SHP77 (cell line): Measurements from ENCODE around the gene SMIM1.

Experiments used
- DNase-seq, 2 experiments: peaks; one replicate each; lab custom pipeline; 2025; lab: John Stamatoyannopoulos, UW

SMIM1 gene

GRCh38 chr1:3777078-3777547 lies 4.6 kb downstream of the SMIM1 start:
- no peak for DNase-seq

- DNase-seq: no peak
Measured at GRCh38 chr1:3777647-3778589, 5.4 kb downstream of the SMIM1 start.

GRCh38 chr1:3778590-3779264 lies 6.2 kb downstream of the SMIM1 start:
- DNase-seq: no peak

- no peak for DNase-seq
Measured at GRCh38 chr1:3779265-3779911, 6.8 kb downstream of the SMIM1 start.

GRCh38 chr1:3779912-3780416 lies 7.4 kb downstream of the SMIM1 start:
- no peak for DNase-seq

GRCh38 chr1:3780901-3781300 lies 8.4 kb downstream of the SMIM1 start:
- no peak for DNase-seq

GRCh38 chr1:3783651-3784474 lies 11.3 kb downstream of the SMIM1 start:
- no peak for DNase-seq

GRCh38 chr1:3785045-3785444 lies 12.5 kb downstream of the SMIM1 start:
- no peak for DNase-seq

- DNase-seq: no peak
Measured at GRCh38 chr1:3785456-3786157, 13.1 kb downstream of the SMIM1 start.

- no peak for DNase-seq
Measured at GRCh38 chr1:3786468-3787348, 14.2 kb downstream of the SMIM1 start.

GRCh38 chr1:3787349-3787715 lies 14.8 kb downstream of the SMIM1 start:
- DNase-seq: no peak

GRCh38 chr1:3787745-3788605 lies 15.4 kb downstream of the SMIM1 start:
- no peak for DNase-seq

GRCh38 chr1:3788756-3789420 lies 16.3 kb downstream of the SMIM1 start:
- no peak for DNase-seq

GRCh38 chr1:3789421-3790300 lies 17.1 kb downstream of the SMIM1 start:
- DNase-seq: no peak

- DNase-seq: no peak
Measured at GRCh38 chr1:3790500-3790923, 18.0 kb downstream of the SMIM1 start.

GRCh38 chr1:3790952-3791351 lies 18.4 kb downstream of the SMIM1 start:
- DNase-seq: no peak

- DNase-seq: no peak
Measured at GRCh38 chr1:3795453-3796214, 23.1 kb downstream of the SMIM1 start.
